Motor neuron (in vitro differentiated cells): ENCODE measurements around the gene LDB2. TPM values are rescaled to one million over a fixed set of nuclear protein-coding genes. Genes with fewer than 3 reads are reported as not detected.

ENCODE experiments used
- ATAC-seq, 8 experiments: fragments of 200-7000 bp; cut with Tn5 transposase; replicated peaks in 6 of 8; 2 replicates each; pipeline ENCODE4 v1.8.0; 2021; ENCODE audit warnings: mild to moderate bottlenecking in 8 of 8, moderate library complexity in 8 of 8
- H3K27ac ChIP-seq, 2 donors: fragments of 250-450 bp; sonication (Bioruptor Pico); 2 replicates each; pipeline ENCODE4 v1.9.0; 2021; ENCODE audit warnings: antibody characterized with exemption in 2 of 2, mild to moderate bottlenecking in 2 of 2, moderate library complexity in 1 of 2
- H3K4me1 ChIP-seq, 2 donors: fragments of 250-450 bp; sonication (Bioruptor Pico); replicated peaks in 1 of 2; 2 replicates each; pipeline ENCODE4 v1.6.1; 2021; ENCODE audit warnings: antibody characterized with exemption in 2 of 2, mild to moderate bottlenecking in 2 of 2, moderate library complexity in 1 of 2
- H3K4me3 ChIP-seq, 5 donors: fragments of 250-450 bp; sonication (Bioruptor Pico); 2 replicates each; pipeline ENCODE4 v1.9.0; 2021; ENCODE audit warnings: antibody characterized with exemption in 5 of 5, mild to moderate bottlenecking in 5 of 5, moderate library complexity in 4 of 5
- WGBS, 10 experiments: fragments of 450-650 bp; shearing (Covaris generic); methylation state at CpG; one replicate each; pipeline ENCODE4 v1.0.0; 2022; 5-methylcytosine and 5-hydroxymethylcytosine counted together
- in situ Hi-C, 9 experiments: fragments of 400-800 bp; cut with MboI; loops; one replicate each; pipeline ENCODE4 v1.15.0; 2021; ENCODE audit warnings: low sequenced_read_pairs in 9 of 9, low pct_unique_long_range_greater_than_20kb in 2 of 9; ENCODE audit not compliant: unreplicated experiment in 9 of 9
- total RNA-seq, 8 experiments: library from RNA; unstranded; fragments of 300-600 nt; gene quantifications; 2 replicates each; pipeline versions ENCODE4 v1.2.3 to v1.2.4, GENCODE V29; 2022

LDB2 gene
- total RNA-seq, 8 experiments from 2014 or later: 5.8 to 107 (median 20.9) TPM

DNA sequence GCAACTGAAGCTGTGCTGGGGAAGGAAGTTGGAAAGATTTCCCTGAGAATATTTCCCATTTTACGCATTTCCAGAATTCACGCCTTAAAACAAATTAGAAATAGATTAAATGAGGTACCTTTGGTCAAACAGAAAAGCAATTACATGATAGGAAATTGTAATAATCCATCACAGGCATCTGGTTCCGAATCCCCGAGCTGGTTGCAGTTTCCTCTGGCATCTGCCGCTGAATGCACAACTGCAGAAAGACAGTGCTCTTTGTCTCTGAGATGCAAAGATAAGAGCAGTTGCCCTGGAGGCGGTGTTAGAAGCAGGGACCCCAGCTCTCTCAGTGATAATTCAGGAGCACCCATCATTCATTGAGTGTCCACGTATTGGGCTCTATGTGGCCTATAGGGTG is 224.4 kb downstream of the LDB2 start:
- in situ Hi-C loops: no loop called here
- H3K27ac ChIP-seq: peak overlapping the region in 1 of 2 donors; percentile 21
- 40 to 100% (median 83%) methylated on average over 1 to 5 of the region's 7 CpGs; no CpG with 5 or more reads in 2 of the 10 experiments for WGBS, 10 experiments
- H3K4me3 ChIP-seq: no peak overlapping the region
- H3K4me1 ChIP-seq: peaks cover 18 to 72% of the 10 kb centered on the region in 2 donors
- peak in 5 of 8 experiments; percentile 13 to 73 (median 52) for ATAC-seq

- Histone ChIP-seq H3K4me1 (peaks cover 18 to 79% of the 10 kb centered on the region in 2 donors), H3K4me3 (no peak overlapping the region), H3K27ac (no peak overlapping the region)
- no peak for ATAC-seq
- WGBS, 10 experiments: 60 to 91% (median 82%) methylated on average over 2 of the region's 2 CpGs; no CpG with 5 or more reads in 1 of the 10 experiments
- in situ Hi-C loops: no loop called here
Observed at GRCh38 chr4:16672421-16672820, 226.0 kb downstream of the LDB2 start.

GRCh38 chr4:16671741-16672140 is 226.7 kb downstream of the LDB2 start:
- peak overlapping the region in 1 of 2 donors; percentile 38 for H3K27ac ChIP-seq
- no peak overlapping the region for H3K4me3 ChIP-seq
- peaks cover 18 to 74% of the 10 kb centered on the region in 2 donors for H3K4me1 ChIP-seq
- 17 to 100% (median 80%) methylated on average over 1 of the region's 2 CpGs; no CpG with 5 or more reads in 5 of the 10 experiments for whole genome bisulfite sequencing, 10 experiments
- in situ Hi-C loops: no loop called here
- ATAC-seq: no peak

DNA sequence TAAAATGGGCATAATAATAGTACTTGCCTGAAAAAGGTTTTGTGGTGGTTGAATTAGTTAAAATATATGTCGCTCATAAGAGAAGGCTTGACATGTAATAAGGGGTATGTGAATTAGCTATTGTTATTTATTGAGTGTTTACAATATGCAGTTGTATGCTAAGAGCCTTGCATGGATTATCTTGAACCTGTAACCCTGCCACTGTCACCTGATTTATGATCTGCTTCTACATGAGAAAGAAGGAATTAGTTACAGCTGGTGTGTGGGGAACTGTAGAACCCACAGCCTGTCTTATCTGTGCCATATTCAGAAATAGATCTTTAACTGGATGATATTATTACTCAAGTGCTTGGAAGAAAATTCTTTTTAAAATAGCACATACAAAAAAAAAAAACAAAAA is 227.7 kb downstream of the LDB2 start:
- peak in 2 of 8 experiments; percentile 34 to 47 for ATAC-seq
- WGBS, 10 experiments: 57 to 100% (median 100%) methylated on average over 1 of the region's 1 CpG
- H3K4me1 ChIP-seq: peaks cover 18 to 64% of the 10 kb centered on the region in 2 donors
- no peak overlapping the region for H3K27ac ChIP-seq
- in situ Hi-C loops: no loop called here
- H3K4me3 ChIP-seq: no peak overlapping the region

DNA sequence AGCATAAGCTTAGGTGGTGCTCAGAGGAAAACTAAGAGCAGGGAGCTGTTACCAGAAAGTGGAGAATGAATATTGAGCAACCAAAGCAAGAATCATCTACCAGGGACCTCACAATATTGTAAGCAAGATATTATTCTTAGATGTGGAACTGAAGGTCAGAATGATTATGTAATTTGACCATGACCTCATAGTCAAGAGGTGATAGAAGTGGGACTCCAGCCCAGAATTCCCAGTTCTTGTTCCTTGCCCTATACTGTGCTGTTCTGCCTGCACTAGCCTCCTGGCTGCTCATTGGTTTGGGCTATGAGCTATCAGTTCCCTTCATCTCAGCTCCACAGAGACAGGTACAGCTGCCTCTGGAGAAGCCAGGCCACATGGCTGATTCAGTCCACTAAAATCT is 229.4 kb downstream of the LDB2 start:
- peak in 1 of 8 experiments; percentile 21 for ATAC-seq
- H3K4me1 ChIP-seq: peaks cover 14 to 47% of the 10 kb centered on the region in 2 donors
- in situ Hi-C loops: no loop called here
- no peak overlapping the region for H3K4me3 ChIP-seq
- H3K27ac ChIP-seq: peak overlapping the region in 1 of 2 donors; percentile 45

DNA sequence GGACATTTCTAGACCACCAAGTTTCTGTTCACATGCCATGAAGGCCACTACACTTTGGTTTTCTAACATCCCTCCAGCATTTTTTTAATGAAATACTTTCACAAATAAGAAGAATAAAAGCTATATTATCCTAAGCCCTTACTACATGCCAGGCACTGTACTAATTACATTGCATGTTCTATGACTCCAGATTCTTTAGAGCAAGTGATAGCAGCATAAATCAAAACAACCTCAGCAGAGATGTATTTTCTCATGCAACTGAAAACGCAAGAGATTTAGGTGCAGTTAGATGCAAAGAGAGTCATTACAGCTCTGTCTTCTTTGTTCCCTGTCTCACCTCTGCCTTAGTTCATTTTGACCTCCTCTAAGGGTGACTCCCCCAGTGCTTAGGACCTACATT is 230.0 kb downstream of the LDB2 start:
- 33 to 86% (median 67%) methylated on average over 1 of the region's 1 CpG; no CpG with 5 or more reads in 5 of the 10 experiments for WGBS, 10 experiments
- peak in 1 of 8 experiments; percentile 62 for ATAC-seq
- peak overlapping the region in 1 of 2 donors; percentile 45 for H3K27ac ChIP-seq
- H3K4me3 ChIP-seq: no peak overlapping the region
- peaks cover 8 to 42% of the 10 kb centered on the region in 2 donors for H3K4me1 ChIP-seq
- in situ Hi-C loops: no loop called here

GRCh38 chr4:16667464-16667863 is 231.0 kb downstream of the LDB2 start:
- WGBS, 10 experiments: 0 to 100% (median 94%) methylated on average over 1 to 3 of the region's 3 CpGs; no CpG with 5 or more reads in 3 of the 10 experiments
- peak in 3 of 8 experiments; percentile 47 to 83 (median 74) for ATAC-seq
- H3K4me3 ChIP-seq: no peak overlapping the region
- in situ Hi-C loops: no loop called here
- H3K27ac ChIP-seq: no peak overlapping the region
- H3K4me1 ChIP-seq: peaks cover 7 to 32% of the 10 kb centered on the region in 2 donors

DNA sequence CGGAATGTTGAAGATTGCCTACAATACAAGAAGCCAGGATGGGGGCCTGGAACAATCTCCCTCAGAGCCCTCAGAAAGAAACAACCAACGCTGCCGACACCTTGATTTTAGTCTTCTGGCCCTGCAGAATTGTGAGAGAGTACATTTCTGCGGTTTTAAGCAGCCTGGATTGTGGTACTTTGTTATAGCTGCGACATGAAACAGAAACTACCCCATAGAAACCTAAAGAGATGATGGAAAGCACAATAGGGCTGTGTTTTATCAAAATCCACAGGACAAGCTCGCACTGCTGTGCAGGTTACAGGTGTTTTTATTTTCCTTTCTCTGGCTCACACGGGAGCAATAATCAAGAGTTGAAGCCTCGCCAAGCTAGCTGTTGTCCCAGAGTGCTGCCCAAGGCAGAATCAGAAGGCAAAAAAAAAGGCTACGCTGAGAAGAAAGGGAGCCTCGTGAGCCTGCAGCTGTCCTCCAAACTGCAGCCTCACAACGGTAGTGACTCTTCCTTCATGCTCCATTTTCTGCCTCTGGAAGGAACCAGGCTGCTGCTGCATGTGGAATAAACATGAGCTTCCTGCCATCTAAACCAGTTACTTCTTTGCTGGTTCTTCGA is 232.4 kb downstream of the LDB2 start:
- peaks cover 4 to 17% of the 10 kb centered on the region in 2 donors for H3K4me1 ChIP-seq
- H3K27ac ChIP-seq: no peak overlapping the region
- H3K4me3 ChIP-seq: no peak overlapping the region
- ATAC-seq: no peak
- 72 to 100% (median 91%) methylated on average over 1 to 11 of the region's 12 CpGs for WGBS, 10 experiments
- in situ Hi-C loops: no loop called here

- peak in 2 of 8 experiments; percentile 67 to 72 for ATAC-seq
- Histone ChIP-seq H3K27ac (no peak overlapping the region), H3K4me3 (no peak overlapping the region), H3K4me1 (peaks cover 4 to 7% of the 10 kb centered on the region in 2 donors)
- in situ Hi-C loops: no loop called here
Observed at GRCh38 chr4:16663732-16664131, 234.7 kb downstream of the LDB2 start.

DNA sequence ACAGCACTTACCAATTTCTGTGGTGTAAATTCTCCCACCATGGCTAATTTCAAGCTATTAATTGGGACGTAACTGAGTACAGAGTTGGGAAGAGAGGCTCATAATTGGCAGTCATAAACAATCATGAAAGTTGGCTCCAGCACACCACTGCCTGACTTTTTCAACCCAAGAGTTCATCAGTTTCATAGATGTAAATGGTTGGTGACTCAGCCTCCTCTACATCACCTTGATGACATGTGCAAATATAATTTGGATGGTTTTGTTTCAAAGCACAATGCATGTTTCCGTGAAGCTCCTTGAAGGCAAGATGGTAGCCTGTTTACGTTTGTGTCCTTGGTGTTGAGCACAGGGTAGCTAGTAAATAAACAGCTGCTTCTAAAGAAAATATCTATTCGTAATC is 235.1 kb downstream of the LDB2 start:
- ATAC-seq: peak in 2 of 8 experiments; percentile 34 to 52
- H3K4me3 ChIP-seq: no peak overlapping the region
- H3K27ac ChIP-seq: no peak overlapping the region
- 17 to 94% (median 83%) methylated on average over 1 to 4 of the region's 4 CpGs for WGBS, 10 experiments
- peaks cover 2 to 4% of the 10 kb centered on the region in 2 donors for H3K4me1 ChIP-seq
- in situ Hi-C loops: no loop called here

DNA sequence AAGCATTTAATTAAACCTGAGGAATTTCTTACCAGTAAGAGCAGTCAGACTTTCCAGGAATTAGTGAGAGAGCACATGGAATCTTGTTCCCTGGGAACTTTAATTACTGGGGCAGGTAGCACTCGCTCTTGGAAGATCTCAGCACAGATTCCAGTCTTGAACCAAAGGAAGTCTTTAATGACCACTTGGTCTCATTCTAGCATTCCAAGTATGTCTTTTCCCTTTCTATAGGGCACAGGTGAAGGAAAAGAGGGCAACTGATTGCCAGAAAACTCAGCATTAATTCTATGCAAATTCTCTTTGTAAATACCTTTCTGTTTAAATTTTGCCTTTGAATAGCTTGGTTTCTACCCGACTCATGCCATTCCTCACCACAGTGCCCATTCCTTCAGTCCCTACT is 236.6 kb downstream of the LDB2 start:
- Histone ChIP-seq H3K4me3 (no peak overlapping the region), H3K27ac (no peak overlapping the region), H3K4me1 (peaks cover 0 to 4% of the 10 kb centered on the region in 2 donors)
- no peak for ATAC-seq
- WGBS, 10 experiments: 40 to 100% (median 84%) methylated on average over 1 to 2 of the region's 2 CpGs
- in situ Hi-C loops: no loop called here

GRCh38 chr4:16660656-16661055 is 237.8 kb downstream of the LDB2 start:
- 92 to 100% (median 100%) methylated on average over 1 to 2 of the region's 2 CpGs; no CpG with 5 or more reads in 2 of the 10 experiments for WGBS, 10 experiments
- in situ Hi-C loops: no loop called here

DNA sequence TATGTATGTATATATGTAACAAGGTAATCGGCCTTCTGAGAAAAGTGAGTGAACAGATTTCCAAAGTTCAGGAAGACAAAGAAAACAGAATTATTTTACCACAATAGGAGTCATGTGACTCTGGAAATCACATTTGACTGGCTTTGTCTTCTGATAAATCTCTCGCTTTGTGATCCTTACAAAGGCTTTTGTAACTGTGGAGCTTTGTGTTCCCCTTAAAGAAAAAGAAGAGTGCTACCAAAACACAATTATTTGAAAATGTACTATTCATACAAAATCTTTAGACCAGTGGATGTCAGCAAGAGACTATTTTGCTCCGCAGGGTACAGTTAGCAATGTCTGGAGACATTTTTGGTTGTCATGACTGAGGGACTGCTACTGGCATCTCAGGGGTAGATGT is 238.8 kb downstream of the LDB2 start:
- in situ Hi-C loops: no loop called here
- no peak overlapping the region for H3K4me3 ChIP-seq
- peaks cover 4 to 9% of the 10 kb centered on the region in 2 donors for H3K4me1 ChIP-seq
- no peak overlapping the region for H3K27ac ChIP-seq
- ATAC-seq: peak in 1 of 8 experiments; percentile 27
- WGBS, 10 experiments: 74 to 100% (median 94%) methylated on average over 1 to 3 of the region's 3 CpGs; no CpG with 5 or more reads in 2 of the 10 experiments

More at GRCh38 chr4:16660656-16661055, 237.8 kb downstream of the LDB2 start:
- Histone ChIP-seq H3K4me3 (no peak overlapping the region), H3K27ac (no peak overlapping the region), H3K4me1 (peaks cover 0 to 4% of the 10 kb centered on the region in 2 donors)
- no peak for ATAC-seq

DNA sequence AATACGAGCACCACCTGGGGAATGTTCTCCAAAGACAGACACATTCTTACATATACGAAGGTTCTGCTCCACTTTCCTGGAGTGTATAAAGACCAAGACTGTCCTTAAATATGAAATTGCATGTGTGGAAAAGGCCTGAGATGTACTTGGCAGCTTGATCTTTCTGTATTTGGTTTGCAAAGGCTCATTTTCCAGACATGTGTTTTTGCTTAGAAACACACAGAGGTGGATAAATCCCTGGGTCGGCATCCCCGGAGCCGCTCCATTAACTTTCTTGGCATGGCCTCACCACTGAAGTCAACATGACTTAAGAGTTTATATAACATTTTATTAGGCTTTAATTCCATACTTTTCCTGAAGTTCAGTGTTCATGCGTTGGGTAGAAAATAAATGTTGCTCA is 239.4 kb downstream of the LDB2 start:
- WGBS, 10 experiments: 30 to 100% (median 92%) methylated on average over 1 to 6 of the region's 6 CpGs
- Histone ChIP-seq H3K4me3 (no peak overlapping the region), H3K27ac (no peak overlapping the region), H3K4me1 (peaks cover 4 to 13% of the 10 kb centered on the region in 2 donors)
- in situ Hi-C loops: no loop called here
- no peak for ATAC-seq
